ENCODE measurements around the gene TAS2R1.

DNA sequence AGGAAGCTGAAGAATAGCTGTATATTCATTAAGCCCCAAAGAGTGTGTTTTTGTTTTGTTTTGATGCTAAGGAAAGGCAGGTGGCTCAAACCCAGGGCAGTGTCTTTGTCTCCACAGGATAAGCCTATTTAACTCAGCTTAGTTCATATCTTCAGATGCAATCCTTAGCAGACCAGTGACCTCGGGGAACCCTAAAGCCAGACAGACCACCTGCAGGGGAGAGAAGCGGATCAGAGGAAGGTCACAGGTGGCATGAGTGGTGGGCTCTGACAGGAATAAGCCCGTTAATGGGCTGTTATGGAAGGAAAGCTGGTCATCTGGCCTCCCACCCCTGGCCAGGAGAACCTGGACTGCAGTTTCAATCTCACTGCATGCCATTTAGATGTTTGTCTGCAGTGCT is 30.8 kb downstream of the TAS2R1 start:
- no peak for TF ChIP-seq GATA2 (IDR thresholded peaks at IDR 0.05; ENCODE audit: low read depth, low read length)
- TF ChIP-seq GATA3 (IDR thresholded peaks at IDR 0.05; ENCODE audit: low read depth, low read length): no peak

Measured in SH-SY5Y (cell line).